H54 (cell line): ENCODE measurements around the gene SEMA3C.

Experiments used
- DNase-seq: peaks from one replicate; pipeline ENCODE4 v3.0.0; 2011; ENCODE audit warnings: low spot score, mixed read lengths; ENCODE audit not compliant: insufficient read length
- FAIRE-seq: peaks from 3 replicates; lab custom pipeline; 2011; peaks lifted over from hg19 to GRCh38; lab: Jason Lieb, UNC
- POLR2A ChIP-seq: IDR thresholded peaks from 2 replicates; pipeline ENCODE4 v1.6.1; 2011; ENCODE audit warnings: low read depth, mild to moderate bottlenecking, low read length

Gene SEMA3C

DNA sequence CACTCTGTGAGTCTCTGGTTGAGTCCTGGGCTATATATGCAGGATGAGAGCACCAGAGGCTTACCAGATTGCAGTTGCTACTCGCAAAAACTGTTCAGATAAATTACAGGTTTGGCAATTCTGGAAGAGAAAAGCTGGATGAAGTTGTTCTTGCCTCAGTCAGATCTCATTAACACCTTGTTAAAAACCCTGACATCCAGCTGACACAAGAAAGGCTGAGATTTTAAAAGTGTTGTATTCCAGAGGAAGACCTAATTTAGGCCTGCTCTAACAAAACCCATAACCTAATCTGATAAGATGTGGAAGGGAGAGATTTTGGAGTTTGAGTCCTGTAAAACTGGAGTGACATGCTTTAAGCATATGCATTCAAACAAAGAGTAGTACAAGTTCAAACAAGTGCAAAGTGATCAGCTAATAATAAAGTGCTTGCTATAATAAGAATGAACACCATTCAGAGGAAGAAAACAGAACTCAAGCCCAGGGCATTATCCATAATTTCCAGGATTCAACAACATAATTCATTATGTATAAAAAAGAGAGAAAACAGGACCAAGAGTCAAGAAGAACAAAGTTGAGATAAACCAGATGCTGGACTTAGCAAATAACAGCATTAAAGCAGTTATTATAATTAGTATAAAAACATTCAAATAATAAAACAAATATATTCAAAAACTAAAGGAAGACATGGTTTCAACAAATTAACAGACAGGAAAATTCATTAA is 144.9 kb downstream of the SEMA3C start:
- FAIRE-seq (peak; percentile 78), DNase-seq (no peak)
- TF ChIP-seq POLR2A: no peak

DNA sequence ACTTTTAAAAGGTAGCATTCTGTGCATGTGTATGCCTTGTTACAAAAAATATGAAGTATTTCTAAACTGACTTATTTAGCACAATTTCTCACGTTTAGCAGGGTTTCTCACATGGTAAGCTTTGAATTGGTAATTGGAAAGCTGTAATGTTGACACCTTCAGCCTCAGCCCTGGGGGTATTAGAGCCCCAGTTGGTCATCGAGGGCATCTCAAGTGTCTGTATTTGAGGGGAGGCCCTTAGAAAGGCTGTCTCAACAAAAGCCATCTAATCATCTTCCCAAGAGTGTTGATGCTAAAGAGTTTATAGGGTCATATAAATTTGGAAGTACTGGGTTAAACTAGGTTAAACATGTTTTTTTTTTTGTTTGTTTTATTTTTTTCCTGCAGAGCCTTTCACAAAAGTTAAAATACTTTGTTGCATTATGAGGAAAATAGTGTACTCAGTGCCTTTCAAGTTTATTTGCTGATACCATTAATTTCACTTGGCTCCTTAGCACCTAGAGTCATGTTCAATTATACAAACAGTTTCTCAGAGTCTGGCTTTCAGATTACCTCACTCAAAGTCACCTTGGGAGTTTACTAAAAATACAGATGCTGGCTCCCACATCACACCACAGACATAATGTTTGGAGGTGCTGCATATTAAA is 146.4 kb downstream of the SEMA3C start:
- DNase-seq (no peak), FAIRE-seq (no peak)
- no peak for TF ChIP-seq POLR2A

GRCh38 chr7:80771523-80771922 is 147.3 kb downstream of the SEMA3C start:
- FAIRE-seq: peak; percentile 6
- TF ChIP-seq POLR2A: no peak
- DNase-seq: no peak

DNA sequence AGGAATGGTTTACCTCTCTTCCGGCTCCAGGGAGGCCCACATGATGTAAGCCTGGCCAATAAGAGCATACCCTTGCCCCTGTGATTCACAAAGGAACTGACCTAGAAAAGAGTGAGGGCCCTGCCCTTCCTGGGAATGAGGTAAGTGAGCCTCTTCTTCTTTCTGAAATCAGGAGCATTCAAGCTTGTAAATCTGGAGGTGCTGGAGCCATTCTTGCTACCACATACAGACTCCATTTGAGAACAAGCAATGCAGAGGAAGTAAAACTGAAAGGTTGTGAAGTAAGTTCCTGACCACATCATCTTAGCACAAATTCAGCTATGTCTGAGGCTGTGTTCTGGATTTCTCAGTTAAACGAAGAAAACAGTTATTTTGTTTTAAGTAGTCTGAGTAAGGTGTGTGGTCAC is 148.2 kb downstream of the SEMA3C start:
- FAIRE-seq (peak; percentile 75), DNase-seq (no peak)
- no peak for TF ChIP-seq POLR2A

- FAIRE-seq (no peak), DNase-seq (no peak)
- TF ChIP-seq POLR2A: no peak
Measured at GRCh38 chr7:80770061-80770460, 148.8 kb downstream of the SEMA3C start.

GRCh38 chr7:80768756-80769155 is 150.1 kb downstream of the SEMA3C start:
- DNase-seq (no peak), FAIRE-seq (no peak)
- no peak for TF ChIP-seq POLR2A

DNA sequence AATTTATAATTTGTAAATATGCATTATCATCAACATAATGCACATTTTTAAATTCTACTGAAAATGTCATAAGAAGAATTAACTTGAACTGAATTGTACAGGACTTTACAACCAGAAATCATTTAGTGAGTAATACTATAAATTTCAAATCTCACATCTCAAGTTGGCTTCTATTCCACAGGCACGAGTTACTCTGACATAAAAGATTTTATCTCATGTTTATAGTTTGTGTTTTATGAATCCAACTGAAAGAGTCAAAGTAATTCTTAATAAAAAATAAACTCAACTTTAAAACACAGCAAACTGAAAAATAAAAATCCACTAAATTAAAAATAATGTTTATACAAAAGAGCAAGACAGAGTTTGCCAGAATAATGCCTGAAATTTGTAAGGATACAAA is 151.2 kb downstream of the SEMA3C start:
- DNase-seq: no peak
- no peak for FAIRE-seq
- no peak for TF ChIP-seq POLR2A

GRCh38 chr7:80766724-80767123 is 152.1 kb downstream of the SEMA3C start:
- no peak for TF ChIP-seq POLR2A
- FAIRE-seq (no peak), DNase-seq (no peak)

GRCh38 chr7:80764132-80764531 is 154.7 kb downstream of the SEMA3C start:
- no peak for FAIRE-seq
- TF ChIP-seq POLR2A: no peak
- no peak for DNase-seq

- DNase-seq: no peak
- no peak for TF ChIP-seq POLR2A
- no peak for FAIRE-seq
Measured at GRCh38 chr7:80763704-80764103, 155.1 kb downstream of the SEMA3C start.

- no peak for FAIRE-seq
- no peak for DNase-seq
- TF ChIP-seq POLR2A: no peak
Measured at GRCh38 chr7:80763289-80763688, 155.6 kb downstream of the SEMA3C start.

DNA sequence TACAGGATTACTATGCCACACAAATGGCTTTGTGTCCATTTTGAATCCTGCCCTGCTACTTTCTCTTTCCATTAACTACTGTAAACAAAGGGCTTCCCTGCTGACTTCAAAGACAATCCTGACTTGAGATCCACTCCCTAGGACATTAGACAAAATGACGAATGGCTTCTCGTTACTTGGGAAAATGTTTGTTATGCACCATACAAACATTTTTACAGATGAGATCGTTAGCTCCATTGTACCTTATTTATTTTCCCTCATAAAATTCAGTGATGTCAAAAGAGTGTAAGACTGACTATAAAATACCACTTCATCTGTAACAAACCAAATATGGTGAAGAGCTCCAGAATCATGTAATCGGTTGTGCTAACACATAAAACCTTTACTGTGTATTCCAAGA is 158.6 kb downstream of the SEMA3C start:
- FAIRE-seq: peak; percentile 60
- no peak for DNase-seq
- TF ChIP-seq POLR2A: no peak

DNA sequence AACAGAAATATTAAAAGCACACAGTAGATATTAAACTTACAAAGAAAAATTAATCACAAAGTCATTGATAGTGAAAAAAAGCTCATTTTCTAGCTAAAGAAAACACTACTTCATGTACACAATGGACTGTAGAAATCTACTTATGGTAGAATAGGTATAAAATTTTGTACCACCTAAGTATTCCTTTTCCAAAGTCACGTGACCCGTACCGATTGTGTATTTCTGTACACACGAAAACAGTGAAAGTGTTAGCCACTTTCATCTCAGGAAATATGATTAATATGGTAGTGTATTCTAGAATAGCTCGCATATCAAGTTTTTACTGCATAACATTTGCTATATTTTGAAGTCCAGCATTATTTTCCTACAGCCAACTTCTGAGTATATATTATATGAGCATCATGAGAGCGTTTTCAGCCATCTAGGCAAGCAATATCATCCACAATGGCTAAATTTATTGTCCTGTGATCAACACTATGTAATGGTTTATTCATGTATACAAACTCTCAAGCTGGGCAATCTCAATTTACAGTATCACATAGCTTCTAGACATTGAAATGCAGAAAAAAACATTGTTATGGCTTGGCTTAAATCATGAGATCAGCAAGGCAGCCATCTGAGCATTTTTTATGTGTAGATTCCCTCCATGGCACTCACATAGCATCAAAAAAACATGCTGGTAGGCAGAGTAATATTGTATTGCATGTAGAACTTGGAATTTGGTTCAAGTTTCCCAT is 165.7 kb downstream of the SEMA3C start:
- no peak for TF ChIP-seq POLR2A
- FAIRE-seq: peak; percentile 36
- no peak for DNase-seq

DNA sequence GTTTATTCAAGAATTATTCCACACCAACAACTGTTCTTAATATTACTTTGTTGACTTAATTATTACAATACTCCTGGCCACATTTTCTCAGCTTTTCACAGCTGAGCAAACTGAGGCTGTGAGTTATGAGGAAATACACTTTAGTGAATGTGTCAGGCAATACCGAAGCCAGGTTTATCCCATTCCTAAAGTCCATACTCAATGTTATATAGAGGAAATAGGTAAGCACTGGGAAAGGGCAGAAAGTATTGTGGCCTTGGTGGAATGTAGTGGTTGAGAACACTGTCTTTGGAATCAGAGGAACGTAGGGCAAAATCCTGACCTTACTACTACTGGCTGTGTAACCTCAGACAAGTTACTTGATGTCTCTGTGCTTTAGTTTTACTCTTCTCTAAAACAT is 169.6 kb downstream of the SEMA3C start:
- no peak for FAIRE-seq
- no peak for TF ChIP-seq POLR2A

DNA sequence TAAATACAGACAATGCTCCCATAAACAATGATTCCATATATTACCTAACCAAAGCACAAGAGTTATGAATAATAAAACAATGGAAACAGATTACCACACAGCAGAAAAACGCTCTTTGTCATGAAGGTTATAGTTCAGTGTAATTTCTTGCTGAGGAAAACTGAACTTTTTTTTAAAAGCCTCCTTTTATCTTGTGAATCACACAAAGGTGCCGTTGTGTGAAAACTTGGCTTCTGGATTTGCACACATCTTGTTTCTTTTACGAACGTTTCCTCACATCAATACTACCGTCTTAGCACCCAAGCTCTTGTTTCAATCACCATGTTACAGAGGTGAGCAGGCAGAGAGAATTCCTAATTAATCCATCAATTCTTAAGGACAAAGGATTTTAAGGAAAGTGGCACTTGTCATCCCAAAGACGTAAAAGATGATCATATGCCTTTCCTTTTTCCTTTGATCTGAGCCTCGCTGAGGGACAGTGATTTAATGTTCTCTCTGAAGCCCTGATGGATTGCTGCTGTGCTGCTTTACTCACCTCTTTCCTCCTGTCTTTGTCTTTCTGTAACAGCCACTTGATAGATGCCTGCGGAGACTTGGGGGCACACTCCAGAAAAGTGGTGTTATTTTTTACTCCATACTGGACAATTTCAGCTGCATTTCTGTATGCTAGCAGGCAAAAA is 170.3 kb downstream of the SEMA3C start:
- no peak for FAIRE-seq
- TF ChIP-seq POLR2A: no peak
- DNase-seq: no peak

More for the DNA sequence above, 169.6 kb downstream of the SEMA3C start:
- no peak for DNase-seq
